T-cell (primary cell): ENCODE measurements around the gene SLC25A17. TPM values are rescaled to one million over a fixed set of nuclear protein-coding genes. Genes with fewer than 3 reads are reported as not detected.

ENCODE experiments used
- ATAC-seq, 4 experiments: fragments of 200-7000 bp in 3 of 4; fragments of 150-1000 bp in 1 of 4; cut with Tn5 transposase; replicated peaks in 1 of 4; 1 replicate in 3 of 4; 2 replicates in 1 of 4; pipeline ENCODE4 v1.10.0; 2021; ENCODE audit warnings: moderate library complexity in 3 of 4, mild to moderate bottlenecking in 2 of 4, moderate number of reproducible peaks in 1 of 4
- CTCF ChIA-PET, 2 donors: fragments of 300-600 bp; sonication (Branson Sonifier 250); formaldehyde crosslinking; loops; one replicate each; lab custom pipeline; 2022; ENCODE audit warnings: antibody characterized with exemption in 2 of 2; lab: Charles Lee
- POLR2A ChIA-PET, 2 donors: fragments of 300-600 bp; sonication (Branson Sonifier 250); formaldehyde crosslinking; loops; one replicate each; lab custom pipeline; 2022; ENCODE audit warnings: antibody characterized with exemption in 2 of 2; lab: Charles Lee
- DNase-seq, 35 experiments: peaks; one replicate each; pipeline versions ENCODE4 v3.0.0 to v3.0.0-alpha.2; 2013 to 2023
- H3K27ac ChIP-seq: one replicate; pipeline ENCODE4 v1.5.1; 2013; ENCODE audit warnings: low read length
- H3K27me3 ChIP-seq, 2 experiments: replicated peaks in 1 of 2; 1 replicate in 1 of 2; 2 replicates in 1 of 2; pipeline versions ENCODE4 v1.6.1 to v1.7.0; 2013; ENCODE audit warnings: low read length in 1 of 2, mixed read lengths in 1 of 2; ENCODE audit not compliant: control insufficient read depth in 2 of 2, insufficient read depth in 2 of 2; ENCODE audit errors: extremely low read depth in 1 of 2
- H3K36me3 ChIP-seq, 2 donors: 1 replicate in 1 of 2; 2 replicates in 1 of 2; pipeline versions ENCODE4 v1.6.1 to v1.7.0; 2013; ENCODE audit warnings: low read length in 1 of 2; ENCODE audit not compliant: control insufficient read depth in 2 of 2, insufficient read depth in 1 of 2; ENCODE audit errors: extremely low read depth in 1 of 2
- H3K4me1 ChIP-seq, 2 experiments: 1 replicate in 1 of 2; 2 replicates in 1 of 2; pipeline versions ENCODE4 v1.6.1 to v1.7.0; 2013; ENCODE audit warnings: low read length in 2 of 2, mixed read lengths in 1 of 2; ENCODE audit not compliant: insufficient read depth in 2 of 2, control insufficient read depth in 1 of 2; ENCODE audit errors: extremely low read depth in 1 of 2
- H3K4me3 ChIP-seq, 2 donors: 1 replicate in 1 of 2; 2 replicates in 1 of 2; pipeline versions ENCODE4 v1.5.1 to v1.7.0; 2013; ENCODE audit warnings: mild to moderate bottlenecking in 2 of 2, low read length in 1 of 2, moderate library complexity in 1 of 2; ENCODE audit not compliant: control insufficient read depth in 1 of 2; ENCODE audit errors: extremely low read depth in 1 of 2
- H3K9me3 ChIP-seq: 2 replicates; pipeline ENCODE4 v1.7.0; 2013
- H3K27ac Mint-ChIP-seq, 2 donors: one replicate each; pipeline ENCODE4 v1.8.0; 2020 to 2021; ENCODE audit warnings: mild to moderate bottlenecking in 2 of 2, mixed read lengths in 2 of 2
- H3K27me3 Mint-ChIP-seq, 2 donors: one replicate each; pipeline ENCODE4 v1.8.0; 2021 to 2022; ENCODE audit warnings: mixed read lengths in 2 of 2
- H3K36me3 Mint-ChIP-seq: one replicate; pipeline ENCODE4 v1.8.0; 2021; ENCODE audit warnings: mixed read lengths
- H3K4me1 Mint-ChIP-seq, 3 donors: one replicate each; pipeline ENCODE4 v1.8.0; 2020 to 2022; ENCODE audit warnings: mixed read lengths in 3 of 3, mild to moderate bottlenecking in 1 of 3
- H3K4me3 Mint-ChIP-seq, 3 donors: one replicate each; pipeline ENCODE4 v1.8.0; 2020 to 2022; ENCODE audit warnings: mild to moderate bottlenecking in 3 of 3, mixed read lengths in 3 of 3, moderate library complexity in 3 of 3
- H3K9me3 Mint-ChIP-seq, 3 donors: one replicate each; pipeline ENCODE4 v1.8.0; 2020 to 2022; ENCODE audit warnings: mixed read lengths in 3 of 3
- WGBS: methylation state at CpG from one replicate; pipeline ENCODE4 v1.1.5; 2013; ENCODE audit warnings: missing lambda C conversion rate; ENCODE audit not compliant: insufficient coverage; 5-methylcytosine and 5-hydroxymethylcytosine counted together
- total RNA-seq, 35 experiments: library from RNA in 6 of 35; stranded (reverse) in 6 of 35; fragments of 120-200 nt in 1 of 35; gene quantifications; one replicate each; pipeline versions ENCODE4 v1.2.1 to v1.2.4 and lab custom pipeline; 2013 to 2026

The SLC25A17 gene
- total RNA-seq, 5 donors from 2014 or later (not counting 1 experiment from before 2014, with no cell fraction given): 8.9 to 14.2 (median 12.7) TPM

GRCh38 chr22:40748388-40749355, 70.5 kb downstream of the SLC25A17 start:
- Histone ChIP-seq H3K36me3 (no peaks in the 10 kb centered on the region), H3K4me3 (no peak overlapping the region), H3K4me1 (no peaks in the 10 kb centered on the region), H3K27me3 (peaks cover 0 to 6% of the 10 kb centered on the region in 2 experiments), H3K27ac (no peak overlapping the region), H3K9me3 (no peaks in the 10 kb centered on the region)
- Mint-ChIP-seq H3K27me3 (peaks cover 0 to 1% of the 10 kb centered on the region in 2 donors), H3K4me3 (no peak overlapping the region), H3K9me3 (peaks cover 0 to 3% (median 0%) of the 10 kb centered on the region in 3 donors), H3K4me1 (peaks cover 0 to 7% (median 0%) of the 10 kb centered on the region in 3 donors), H3K36me3 (no peaks in the 10 kb centered on the region), H3K27ac (no peak overlapping the region)
- POLR2A ChIA-PET: no interaction called here
- CTCF ChIA-PET: interaction anchor here in 1 of 2 donors (0.5 kb wide), 1 partner anchor 10 kb away, joined by 3 read pairs; no protein-coding TSS in a partner anchor
- DNase-seq: no peak
- no peak for ATAC-seq
- WGBS: 90% methylated on average over 14 of the region's 19 CpGs

- Mint-ChIP-seq H3K9me3 (peaks cover 0 to 3% (median 0%) of the 10 kb centered on the region in 3 donors), H3K4me3 (no peak overlapping the region), H3K27me3 (peaks cover 0 to 1% of the 10 kb centered on the region in 2 donors), H3K36me3 (no peaks in the 10 kb centered on the region), H3K4me1 (peaks cover 0 to 7% (median 0%) of the 10 kb centered on the region in 3 donors), H3K27ac (no peak overlapping the region)
- Histone ChIP-seq H3K4me1 (no peaks in the 10 kb centered on the region), H3K9me3 (no peaks in the 10 kb centered on the region), H3K27ac (no peak overlapping the region), H3K36me3 (no peaks in the 10 kb centered on the region), H3K4me3 (no peak overlapping the region), H3K27me3 (peaks cover 0 to 6% of the 10 kb centered on the region in 2 experiments)
- no peak for DNase-seq
- WGBS: 100% methylated on average over 1 of the region's 1 CpG
- ChIA-PET POLR2A (interaction anchor here in 1 of 2 donors (0.6 kb wide), 2 partner anchors 38 to 268 kb away, joined by 3 to 5 read pairs; no protein-coding TSS in a partner anchor), CTCF (interaction anchor here in 1 of 2 donors (0.6 kb wide), 1 partner anchor 27 kb away, joined by 5 read pairs; no protein-coding TSS in a partner anchor)
- no peak for ATAC-seq
Observed at GRCh38 chr22:40747361-40747760, 71.8 kb downstream of the SLC25A17 start.

GRCh38 chr22:40746428-40747220, 72.5 kb downstream of the SLC25A17 start:
- Histone ChIP-seq H3K9me3 (no peaks in the 10 kb centered on the region), H3K4me1 (no peaks in the 10 kb centered on the region), H3K27ac (no peak overlapping the region), H3K4me3 (no peak overlapping the region), H3K27me3 (peaks cover 0 to 6% of the 10 kb centered on the region in 2 experiments), H3K36me3 (no peaks in the 10 kb centered on the region)
- no peak overlapping the region for H3K27ac Mint-ChIP-seq
- no CpG with 5 or more reads among the region's 12 CpGs for WGBS
- DNase-seq (no peak), ATAC-seq (no peak)
- peaks cover 0 to 1% of the 10 kb centered on the region in 2 donors for H3K27me3 Mint-ChIP-seq
- peaks cover 0 to 3% (median 0%) of the 10 kb centered on the region in 3 donors for H3K9me3 Mint-ChIP-seq
- H3K4me3 Mint-ChIP-seq: no peak overlapping the region
- peaks cover 0 to 7% (median 0%) of the 10 kb centered on the region in 3 donors for H3K4me1 Mint-ChIP-seq
- CTCF ChIA-PET: interaction anchor here in 1 of 2 donors (0.6 kb wide), 1 partner anchor 9 kb away, joined by 4 read pairs; no protein-coding TSS in a partner anchor
- H3K36me3 Mint-ChIP-seq: no peaks in the 10 kb centered on the region
- POLR2A ChIA-PET: no interaction called here

- POLR2A ChIA-PET: no interaction called here
- no peak for DNase-seq
- H3K4me1 Mint-ChIP-seq: no peaks in the 10 kb centered on the region
- peaks cover 0 to 3% (median 0%) of the 10 kb centered on the region in 3 donors for H3K9me3 Mint-ChIP-seq
- Histone ChIP-seq H3K36me3 (no peaks in the 10 kb centered on the region), H3K9me3 (no peaks in the 10 kb centered on the region), H3K27ac (no peak overlapping the region), H3K4me3 (no peak overlapping the region), H3K27me3 (peaks cover 0 to 2% of the 10 kb centered on the region in 2 experiments), H3K4me1 (no peaks in the 10 kb centered on the region)
- no CpG with 5 or more reads among the region's 9 CpGs for whole genome bisulfite sequencing
- no peak for ATAC-seq
- no peak overlapping the region for H3K27ac Mint-ChIP-seq
- no peaks in the 10 kb centered on the region for H3K27me3 Mint-ChIP-seq
- H3K4me3 Mint-ChIP-seq: no peak overlapping the region
- CTCF ChIA-PET: no interaction called here
- H3K36me3 Mint-ChIP-seq: no peaks in the 10 kb centered on the region
Observed at GRCh38 chr22:40743768-40744167, 75.4 kb downstream of the SLC25A17 start.

GRCh38 chr22:40741116-40741515, 78.0 kb downstream of the SLC25A17 start:
- POLR2A ChIA-PET: no interaction called here
- Mint-ChIP-seq H3K4me1 (no peaks in the 10 kb centered on the region), H3K27me3 (no peaks in the 10 kb centered on the region)

GRCh38 chr22:40739721-40740120, 79.4 kb downstream of the SLC25A17 start:
- H3K4me1 Mint-ChIP-seq: no peaks in the 10 kb centered on the region

More at GRCh38 chr22:40741116-40741515, 78.0 kb downstream of the SLC25A17 start:
- Histone ChIP-seq H3K27ac (no peak overlapping the region), H3K36me3 (no peaks in the 10 kb centered on the region), H3K27me3 (no peaks in the 10 kb centered on the region), H3K4me3 (no peak overlapping the region), H3K4me1 (no peaks in the 10 kb centered on the region), H3K9me3 (no peaks in the 10 kb centered on the region)
- no peak for DNase-seq
- ATAC-seq: no peak
- Mint-ChIP-seq H3K4me3 (no peak overlapping the region), H3K9me3 (no peaks in the 10 kb centered on the region), H3K36me3 (no peaks in the 10 kb centered on the region), H3K27ac (no peak overlapping the region)
- CTCF ChIA-PET: no interaction called here
- WGBS: 86% methylated on average over 3 of the region's 4 CpGs

More at GRCh38 chr22:40739721-40740120, 79.4 kb downstream of the SLC25A17 start:
- Histone ChIP-seq H3K27me3 (no peaks in the 10 kb centered on the region), H3K4me3 (no peak overlapping the region), H3K27ac (no peak overlapping the region), H3K36me3 (no peaks in the 10 kb centered on the region), H3K4me1 (no peaks in the 10 kb centered on the region), H3K9me3 (no peaks in the 10 kb centered on the region)
- no peaks in the 10 kb centered on the region for H3K27me3 Mint-ChIP-seq
- DNase-seq (no peak), ATAC-seq (no peak)
- no peak overlapping the region for H3K4me3 Mint-ChIP-seq
- ChIA-PET CTCF (no interaction called here), POLR2A (no interaction called here)
- H3K27ac Mint-ChIP-seq: peak overlapping the region in 1 of 2 donors; percentile 5
- H3K9me3 Mint-ChIP-seq: no peaks in the 10 kb centered on the region
- no peaks in the 10 kb centered on the region for H3K36me3 Mint-ChIP-seq
- 65% methylated on average over 2 of the region's 3 CpGs for WGBS
